ENCODE measurements around the gene PIWIL4. TPM values are rescaled to one million over a fixed set of nuclear protein-coding genes. Genes with fewer than 3 reads are reported as not detected.

Gene PIWIL4
- total and polyA plus RNA-seq, 9 of the 15 experiments (the other 6 are each of a cell fraction or from before 2014, with no cell fraction given): 6.3 to 17.0 (median 10.8) TPM

DNA sequence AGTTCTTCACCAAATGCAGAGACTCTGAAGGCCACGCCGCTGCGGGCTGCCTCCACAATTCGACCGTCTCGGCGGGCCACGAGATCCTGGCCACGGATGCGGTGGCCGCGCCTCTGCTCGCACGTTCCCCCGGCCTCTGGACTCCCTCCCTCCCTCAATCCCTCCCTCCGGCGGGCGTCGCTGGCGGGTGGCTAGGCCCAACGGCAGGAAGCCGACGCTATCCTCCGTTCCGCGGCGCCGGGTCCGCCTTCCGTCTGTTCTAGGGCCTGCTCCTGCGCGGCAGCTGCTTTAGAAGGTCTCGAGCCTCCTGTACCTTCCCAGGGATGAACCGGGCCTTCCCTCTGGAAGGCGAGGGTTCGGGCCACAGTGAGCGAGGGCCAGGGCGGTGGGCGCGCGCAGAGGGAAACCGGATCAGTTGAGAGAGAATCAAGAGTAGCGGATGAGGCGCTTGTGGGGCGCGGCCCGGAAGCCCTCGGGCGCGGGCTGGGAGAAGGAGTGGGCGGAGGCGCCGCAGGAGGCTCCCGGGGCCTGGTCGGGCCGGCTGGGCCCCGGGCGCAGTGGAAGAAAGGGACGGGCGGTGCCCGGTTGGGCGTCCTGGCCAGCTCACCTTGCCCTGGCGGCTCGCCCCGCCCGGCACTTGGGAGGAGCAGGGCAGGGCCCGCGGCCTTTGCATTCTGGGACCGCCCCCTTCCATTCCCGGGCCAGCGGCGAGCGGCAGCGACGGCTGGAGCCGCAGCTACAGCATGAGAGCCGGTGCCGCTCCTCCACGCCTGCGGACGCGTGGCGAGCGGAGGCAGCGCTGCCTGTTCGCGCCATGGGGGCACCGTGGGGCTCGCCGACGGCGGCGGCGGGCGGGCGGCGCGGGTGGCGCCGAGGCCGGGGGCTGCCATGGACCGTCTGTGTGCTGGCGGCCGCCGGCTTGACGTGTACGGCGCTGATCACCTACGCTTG lies 23.2 kb upstream of the PIWIL4 start, which contains the start of gene FUT4 (continued):
- TF ChIP-seq, protein P1, sequence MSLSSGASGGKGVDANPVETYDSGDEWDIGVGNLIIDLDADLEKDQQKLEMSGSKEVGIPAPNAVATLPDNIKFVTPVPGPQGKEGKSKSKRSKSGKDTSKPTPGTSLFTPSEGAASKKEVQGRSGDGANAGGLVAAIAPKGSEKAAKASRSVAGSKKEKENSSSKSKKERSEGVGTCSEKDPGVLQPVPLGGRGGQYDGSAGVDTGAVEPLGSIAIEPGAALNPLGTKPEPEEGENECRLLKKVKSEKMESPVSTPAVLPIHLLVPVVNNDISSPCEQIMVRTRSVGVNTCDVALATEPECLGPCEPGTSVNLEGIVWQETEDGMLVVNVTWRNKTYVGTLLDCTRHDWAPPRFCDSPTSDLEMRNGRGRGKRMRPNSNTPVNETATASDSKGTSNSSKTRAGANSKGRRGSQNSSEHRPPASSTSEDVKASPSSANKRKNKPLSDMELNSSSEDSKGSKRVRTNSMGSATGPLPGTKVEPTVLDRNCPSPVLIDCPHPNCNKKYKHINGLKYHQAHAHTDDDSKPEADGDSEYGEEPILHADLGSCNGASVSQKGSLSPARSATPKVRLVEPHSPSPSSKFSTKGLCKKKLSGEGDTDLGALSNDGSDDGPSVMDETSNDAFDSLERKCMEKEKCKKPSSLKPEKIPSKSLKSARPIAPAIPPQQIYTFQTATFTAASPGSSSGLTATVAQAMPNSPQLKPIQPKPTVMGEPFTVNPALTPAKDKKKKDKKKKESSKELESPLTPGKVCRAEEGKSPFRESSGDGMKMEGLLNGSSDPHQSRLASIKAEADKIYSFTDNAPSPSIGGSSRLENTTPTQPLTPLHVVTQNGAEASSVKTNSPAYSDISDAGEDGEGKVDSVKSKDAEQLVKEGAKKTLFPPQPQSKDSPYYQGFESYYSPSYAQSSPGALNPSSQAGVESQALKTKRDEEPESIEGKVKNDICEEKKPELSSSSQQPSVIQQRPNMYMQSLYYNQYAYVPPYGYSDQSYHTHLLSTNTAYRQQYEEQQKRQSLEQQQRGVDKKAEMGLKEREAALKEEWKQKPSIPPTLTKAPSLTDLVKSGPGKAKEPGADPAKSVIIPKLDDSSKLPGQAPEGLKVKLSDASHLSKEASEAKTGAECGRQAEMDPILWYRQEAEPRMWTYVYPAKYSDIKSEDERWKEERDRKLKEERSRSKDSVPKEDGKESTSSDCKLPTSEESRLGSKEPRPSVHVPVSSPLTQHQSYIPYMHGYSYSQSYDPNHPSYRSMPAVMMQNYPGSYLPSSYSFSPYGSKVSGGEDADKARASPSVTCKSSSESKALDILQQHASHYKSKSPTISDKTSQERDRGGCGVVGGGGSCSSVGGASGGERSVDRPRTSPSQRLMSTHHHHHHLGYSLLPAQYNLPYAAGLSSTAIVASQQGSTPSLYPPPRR (CRISPR knock-in tag; IDR thresholded peaks at IDR 0.05; ENCODE audit: borderline replicate concordance): no peak
- TF ChIP-seq FOXK1 (CRISPR knock-in tag; IDR thresholded peaks at IDR 0.05; ENCODE audit: borderline replicate concordance) (0 out of 2 replicates have a peak, but pooled peaks have one; percentile 55), ELF1 (tag; IDR thresholded peaks at IDR 0.05) (peak; percentile 75; the same call in 1 of the 2 replicates), SMAD4 (CRISPR knock-in tag; conservative IDR thresholded peaks at IDR 0.05) (peak; percentile 83), MED1 (CRISPR knock-in tag; IDR thresholded peaks at IDR 0.05; ENCODE audit: borderline replicate concordance) (no peak), ZKSCAN1 (IDR thresholded peaks at IDR 0.05; ENCODE audit: low read depth, low read length) (no peak), MLX (CRISPR knock-in tag; conservative IDR thresholded peaks at IDR 0.05) (no peak), ZFP30 (CRISPR knock-in tag; IDR thresholded peaks at IDR 0.05; ENCODE audit: borderline replicate concordance) (no peak), TCF7L2 (IDR thresholded peaks at IDR 0.05; ENCODE audit: low read depth, low read length) (no peak), XRCC5 (IDR thresholded peaks at IDR 0.05; ENCODE audit: low read depth, low read length) (no peak; the same call in 1 of the 2 replicates), MBD1 (CRISPR knock-in tag; IDR thresholded peaks at IDR 0.05) (no peak), UBTF (IDR thresholded peaks at IDR 0.05; ENCODE audit: borderline replicate concordance in 1 of 2, low read depth in 2 of 2, low read length in 2 of 2) (peak; percentile 91 to 94), GTF2E2 (tag; IDR thresholded peaks at IDR 0.05) (peak; percentile 92)
